Stimulated activated CD4-positive, alpha-beta T cell treated with anti-CD3 and anti-CD28 coated beads, Interleukin-12 subunit alpha, Interleukin-12 subunit beta, amount 100 ng/mL, for 24 hours (primary cell): ENCODE data around the gene PTBP1.
"Not testable (repeated sequence)": the region's sequence is repeated elsewhere in the genome, so short reads cannot be mapped to it uniquely, and the experiment has no call there.

ENCODE experiments used
- DNase-seq, 2 experiments: peaks; one replicate each; pipeline ENCODE4 v3.0.0-alpha.2; 2020; ENCODE audit warnings: low read depth in 2 of 2

The PTBP1 gene

DNA sequence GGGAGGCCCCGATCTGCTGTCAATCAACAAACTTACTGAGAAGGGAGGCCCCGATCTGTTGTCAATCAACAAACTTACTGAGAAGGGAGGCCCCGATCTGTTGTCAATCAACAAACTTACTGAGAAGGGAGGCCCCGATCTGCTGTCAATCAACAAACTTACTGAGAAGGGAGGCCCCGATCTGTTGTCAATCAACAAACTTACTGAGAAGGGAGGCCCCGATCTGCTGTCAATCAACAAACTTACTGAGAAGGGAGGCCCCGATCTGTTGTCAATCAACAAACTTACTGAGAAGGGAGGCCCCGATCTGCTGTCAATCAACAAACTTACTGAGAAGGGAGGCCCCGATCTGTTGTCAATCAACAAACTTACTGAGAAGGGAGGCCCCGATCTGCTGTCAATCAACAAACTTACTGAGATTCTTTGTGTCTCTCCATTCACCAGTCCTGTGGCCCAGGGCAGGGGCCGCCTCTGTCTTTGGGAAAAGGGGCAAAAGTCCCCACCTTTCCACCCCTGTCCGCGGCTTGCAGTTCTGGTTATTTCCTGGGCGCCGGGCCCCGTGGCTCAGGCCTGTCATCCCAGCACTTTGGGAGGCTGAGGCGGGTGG, 56.5 kb downstream of the PTBP1 start:
- DNase-seq, result not testable (repeated sequence)

DNA sequence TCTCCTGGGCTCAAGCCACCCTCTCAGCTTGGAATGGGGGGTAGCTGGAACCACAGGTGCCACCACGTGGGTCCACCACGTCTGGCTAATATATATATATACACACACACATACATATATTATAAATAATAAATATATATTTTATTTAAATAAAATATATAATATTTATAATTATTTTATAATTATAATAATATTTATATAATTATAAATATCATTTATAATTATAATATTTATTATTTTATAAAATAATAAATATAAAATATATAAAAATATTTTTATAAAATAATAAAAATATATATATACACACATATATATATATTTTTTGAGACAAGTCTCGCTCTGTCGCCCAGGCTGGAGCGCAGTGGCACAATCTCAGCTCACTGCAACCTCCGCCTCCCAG, 57.3 kb downstream of the PTBP1 start:
- DNase-seq, result no peak

DNA sequence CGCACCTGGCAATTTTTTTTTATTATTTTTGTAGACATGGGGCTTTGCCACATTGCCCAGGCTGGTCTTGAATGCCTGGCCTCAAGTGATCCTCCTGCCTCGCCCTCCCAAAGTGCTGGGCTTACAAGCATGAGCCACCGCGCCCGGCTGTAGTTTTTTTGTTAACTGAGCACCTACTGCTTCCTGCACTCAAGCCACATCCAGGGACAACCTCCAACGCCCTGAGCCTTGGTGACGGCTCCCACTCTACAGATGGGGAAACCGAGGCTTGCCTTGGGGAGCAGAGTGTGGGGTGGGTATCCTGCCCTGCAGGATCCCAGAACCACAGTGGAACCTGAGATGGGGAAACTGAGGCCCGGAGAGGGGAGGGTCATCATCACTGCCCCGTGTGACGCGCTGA, 57.9 kb downstream of the PTBP1 start:
- DNase-seq, result no peak

DNA sequence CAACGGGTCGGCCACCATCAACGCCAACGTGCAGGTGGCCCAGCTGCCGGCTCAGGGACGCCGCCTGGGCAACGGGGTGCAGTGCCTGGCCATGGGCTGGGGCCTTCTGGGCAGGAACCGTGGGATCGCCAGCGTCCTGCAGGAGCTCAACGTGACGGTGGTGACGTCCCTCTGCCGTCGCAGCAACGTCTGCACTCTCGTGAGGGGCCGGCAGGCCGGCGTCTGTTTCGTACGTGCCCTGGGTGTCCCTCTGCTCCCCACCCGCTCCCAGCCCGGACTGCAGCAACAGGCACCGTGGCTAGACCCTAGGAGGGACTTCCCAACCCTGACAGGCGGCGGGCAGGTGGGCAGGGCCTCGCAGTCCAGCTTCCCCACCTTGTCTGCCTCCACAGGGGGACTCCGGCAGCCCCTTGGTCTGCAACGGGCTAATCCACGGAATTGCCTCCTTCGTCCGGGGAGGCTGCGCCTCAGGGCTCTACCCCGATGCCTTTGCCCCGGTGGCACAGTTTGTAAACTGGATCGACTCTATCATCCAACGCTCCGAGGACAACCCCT, 58.4 kb downstream of the PTBP1 start:
- no peak for DNase-seq

DNA sequence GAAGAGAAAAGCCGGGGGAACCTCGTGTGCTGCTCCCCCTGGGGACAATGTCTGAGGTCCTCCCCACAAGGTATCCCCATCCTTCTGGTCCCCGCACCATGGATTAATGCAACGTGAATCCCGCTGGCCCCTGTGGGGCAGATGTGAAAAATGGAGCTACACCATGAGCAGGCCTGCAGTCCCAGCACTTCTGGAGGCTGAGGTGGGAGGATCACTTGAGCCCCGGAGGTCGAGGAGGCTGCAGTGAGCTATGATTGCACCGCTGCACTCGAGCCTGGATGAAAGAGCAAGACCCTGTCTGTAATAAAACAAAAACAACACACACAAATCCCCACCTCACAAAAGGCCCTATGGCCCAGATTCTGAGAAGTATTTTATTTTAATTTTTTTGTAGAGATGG, 61.0 kb downstream of the PTBP1 start:
- DNase-seq, result no peak

DNA sequence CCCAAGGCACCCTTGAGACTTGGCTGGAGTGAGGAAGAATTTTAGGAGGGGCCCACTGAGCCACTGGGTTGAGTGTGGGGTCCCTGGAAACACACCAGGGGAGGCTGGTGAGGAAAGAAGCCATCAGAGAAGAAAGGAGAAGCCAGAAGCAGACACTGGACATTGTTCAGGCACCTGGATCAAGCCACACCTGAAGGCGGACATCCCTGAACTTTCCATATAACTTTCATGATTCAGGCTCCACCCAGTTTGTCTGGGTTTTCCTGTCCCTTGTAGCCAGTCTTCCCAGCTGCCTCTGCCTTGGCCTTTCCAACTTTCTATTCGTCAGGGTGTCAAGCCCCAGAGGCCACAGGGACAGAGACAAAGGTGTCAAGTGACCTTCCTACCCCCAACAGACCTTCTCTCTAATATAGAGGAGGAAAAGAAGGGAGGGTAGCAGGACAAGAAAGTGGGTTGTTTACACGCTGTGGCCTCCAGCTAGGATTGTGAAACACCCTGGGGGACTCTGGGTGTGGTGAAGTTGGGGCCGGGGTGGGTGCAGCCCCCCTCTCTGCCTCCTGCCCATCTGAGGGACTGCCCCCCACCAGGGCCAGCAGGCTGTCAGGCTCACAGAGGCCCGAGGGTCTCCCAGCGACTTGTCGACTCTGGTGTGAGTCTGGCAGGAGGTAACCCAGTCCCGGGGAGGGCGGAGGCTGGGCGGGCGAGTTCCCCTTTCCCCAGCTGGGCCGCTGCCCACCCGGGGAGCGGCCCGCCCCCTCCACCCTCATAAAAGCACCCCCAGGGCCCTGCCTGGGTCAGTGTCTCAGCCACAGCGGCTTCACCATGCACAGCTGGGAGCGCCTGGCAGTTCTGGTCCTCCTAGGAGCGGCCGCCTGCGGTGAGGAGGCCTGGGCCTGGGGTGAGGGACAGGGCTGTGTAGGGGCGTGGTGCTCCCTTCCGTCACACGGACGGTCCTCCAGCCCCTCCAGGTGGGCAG, 61.9 kb downstream of the PTBP1 start, which contains the start of gene CFD:
CFD (plus strand) TSS at position 797 of the 976 bp plus-strand sequence; CDS start at position 823, 26 bp downstream.
- DNase-seq, result no peak

DNA sequence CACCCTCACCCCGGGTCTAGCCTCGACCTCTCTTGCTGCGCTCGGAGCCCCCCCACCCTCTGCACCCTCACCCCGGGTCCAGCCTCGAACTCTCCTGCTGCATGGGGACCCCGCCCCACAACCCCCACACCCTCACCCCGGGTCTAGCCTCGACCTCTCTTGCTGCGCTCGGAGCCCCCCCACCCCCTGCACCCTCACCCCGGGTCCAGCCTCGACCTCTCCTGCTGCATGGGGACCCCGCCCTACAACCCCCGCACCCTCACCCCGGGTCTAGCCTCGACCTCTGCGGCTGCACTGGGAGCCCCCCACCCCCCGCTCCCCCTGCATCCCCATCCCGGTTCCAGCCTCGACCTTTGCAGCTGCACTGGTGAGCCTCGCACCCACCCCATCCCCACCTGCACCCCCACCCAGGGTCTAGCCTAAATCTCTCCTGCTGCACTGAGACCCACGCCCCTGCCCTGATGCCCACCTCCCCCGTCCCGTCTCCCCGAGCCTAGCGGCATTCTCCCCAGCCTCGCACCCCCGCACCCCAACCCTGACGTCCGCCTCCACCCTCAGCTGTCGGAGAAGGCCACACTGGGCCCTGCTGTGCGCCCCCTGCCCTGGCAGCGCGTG, 64.0 kb downstream of the PTBP1 start:
- DNase-seq, result no peak
